GM18858 (cell line): ENCODE data around the gene DNAAF2.
"Not testable (repeated sequence)": the region's sequence is repeated elsewhere in the genome, so short reads cannot be mapped to it uniquely, and the experiment has no call there.

Source experiments
- ATAC-seq: cut with Tn5 transposase; IDR thresholded peaks from one replicate; pipeline ENCODE4 v1.9.1; 2021; ENCODE audit not compliant: unreplicated experiment

Gene DNAAF2, protein sequence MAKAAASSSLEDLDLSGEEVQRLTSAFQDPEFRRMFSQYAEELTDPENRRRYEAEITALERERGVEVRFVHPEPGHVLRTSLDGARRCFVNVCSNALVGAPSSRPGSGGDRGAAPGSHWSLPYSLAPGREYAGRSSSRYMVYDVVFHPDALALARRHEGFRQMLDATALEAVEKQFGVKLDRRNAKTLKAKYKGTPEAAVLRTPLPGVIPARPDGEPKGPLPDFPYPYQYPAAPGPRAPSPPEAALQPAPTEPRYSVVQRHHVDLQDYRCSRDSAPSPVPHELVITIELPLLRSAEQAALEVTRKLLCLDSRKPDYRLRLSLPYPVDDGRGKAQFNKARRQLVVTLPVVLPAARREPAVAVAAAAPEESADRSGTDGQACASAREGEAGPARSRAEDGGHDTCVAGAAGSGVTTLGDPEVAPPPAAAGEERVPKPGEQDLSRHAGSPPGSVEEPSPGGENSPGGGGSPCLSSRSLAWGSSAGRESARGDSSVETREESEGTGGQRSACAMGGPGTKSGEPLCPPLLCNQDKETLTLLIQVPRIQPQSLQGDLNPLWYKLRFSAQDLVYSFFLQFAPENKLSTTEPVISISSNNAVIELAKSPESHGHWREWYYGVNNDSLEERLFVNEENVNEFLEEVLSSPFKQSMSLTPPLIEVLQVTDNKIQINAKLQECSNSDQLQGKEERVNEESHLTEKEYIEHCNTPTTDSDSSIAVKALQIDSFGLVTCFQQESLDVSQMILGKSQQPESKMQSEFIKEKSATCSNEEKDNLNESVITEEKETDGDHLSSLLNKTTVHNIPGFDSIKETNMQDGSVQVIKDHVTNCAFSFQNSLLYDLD

DNA sequence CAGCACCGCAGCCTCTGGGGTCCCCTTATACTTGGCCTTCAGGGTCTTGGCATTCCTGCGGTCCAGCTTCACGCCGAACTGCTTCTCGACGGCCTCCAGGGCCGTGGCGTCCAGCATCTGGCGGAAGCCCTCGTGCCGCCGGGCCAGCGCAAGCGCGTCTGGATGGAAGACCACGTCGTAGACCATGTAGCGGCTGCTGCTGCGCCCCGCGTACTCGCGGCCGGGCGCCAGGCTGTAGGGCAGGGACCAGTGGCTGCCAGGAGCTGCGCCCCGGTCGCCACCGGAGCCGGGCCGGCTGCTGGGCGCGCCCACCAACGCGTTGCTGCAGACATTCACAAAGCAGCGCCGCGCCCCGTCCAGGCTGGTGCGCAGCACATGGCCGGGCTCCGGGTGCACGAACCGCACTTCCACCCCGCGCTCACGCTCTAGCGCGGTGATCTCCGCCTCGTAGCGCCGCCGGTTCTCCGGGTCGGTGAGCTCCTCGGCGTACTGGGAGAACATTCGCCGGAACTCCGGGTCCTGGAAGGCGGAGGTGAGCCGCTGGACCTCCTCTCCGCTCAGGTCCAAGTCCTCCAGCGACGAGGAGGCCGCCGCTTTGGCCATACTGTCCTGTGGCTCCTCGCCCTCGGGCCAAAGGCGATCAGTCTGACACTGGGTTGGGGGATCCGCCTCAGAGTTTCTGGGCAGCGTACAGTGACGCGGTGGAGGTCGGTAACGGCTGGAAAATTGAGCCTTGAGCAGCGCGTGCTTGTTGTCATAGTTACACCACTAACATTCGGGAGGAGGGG is at the start of gene DNAAF2:
TSS of gene DNAAF2 (minus strand) at position 698 of the 788 bp plus-strand sequence. CDS start at position 603, 95 bp downstream.
- peak; percentile 23 for ATAC-seq

DNA sequence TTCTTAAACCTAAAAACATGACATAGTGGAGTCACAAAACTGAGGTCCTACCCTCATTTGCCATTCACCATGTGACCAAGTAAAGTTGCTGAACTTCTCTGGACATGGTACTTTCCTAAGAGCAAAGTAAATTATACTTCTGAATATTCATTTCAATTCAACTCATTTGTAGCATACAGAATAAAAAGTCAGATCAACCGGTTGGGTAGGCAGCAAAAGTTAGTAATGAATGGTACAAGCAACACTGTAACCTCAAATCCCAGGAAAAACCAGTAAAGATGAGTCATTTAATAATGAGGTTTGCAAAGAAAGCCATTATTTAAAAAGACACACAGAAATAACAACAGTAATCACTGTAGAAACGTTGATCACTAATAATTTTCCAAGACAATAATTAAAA is 44.2 kb upstream of the DNAAF2 start:
- no peak for ATAC-seq

DNA sequence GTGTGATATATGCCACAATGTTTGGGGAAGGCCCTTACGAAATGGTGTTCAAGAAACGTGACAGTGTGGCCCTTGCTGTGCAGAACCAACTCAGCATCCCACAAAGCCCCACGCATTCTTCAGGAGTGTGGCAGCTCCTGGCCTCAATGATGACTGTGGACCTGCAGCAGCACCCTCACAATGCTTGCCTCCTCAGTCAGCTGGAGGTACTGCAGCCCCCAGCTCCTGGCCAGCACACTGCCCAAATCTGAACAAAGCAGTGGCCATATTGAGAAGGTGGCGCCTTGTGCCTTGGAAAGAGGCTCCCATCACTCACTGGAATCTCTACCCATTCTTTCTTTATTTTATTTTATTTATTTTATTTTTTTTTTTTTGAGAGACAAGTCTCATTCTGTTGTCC is 42.6 kb upstream of the DNAAF2 start:
- ATAC-seq = no peak

DNA sequence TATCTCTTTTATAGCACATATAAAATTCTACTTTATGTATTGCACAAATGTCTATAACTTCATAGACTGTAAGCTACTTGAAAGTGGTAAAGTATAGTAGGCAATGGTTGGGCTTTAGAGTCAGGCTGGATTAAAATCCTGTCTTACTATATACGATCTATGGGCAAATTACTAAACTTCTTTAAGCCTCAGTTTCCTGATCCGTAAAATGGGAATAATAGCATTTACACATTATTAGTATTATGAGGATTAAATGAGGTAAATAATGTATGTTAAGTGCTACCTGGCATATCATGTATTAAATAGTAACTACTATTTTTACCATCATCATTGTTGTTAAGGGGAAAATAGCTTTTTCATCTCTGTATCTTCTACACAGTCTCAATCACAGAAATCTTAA is 38.5 kb upstream of the DNAAF2 start:
- no peak for ATAC-seq

DNA sequence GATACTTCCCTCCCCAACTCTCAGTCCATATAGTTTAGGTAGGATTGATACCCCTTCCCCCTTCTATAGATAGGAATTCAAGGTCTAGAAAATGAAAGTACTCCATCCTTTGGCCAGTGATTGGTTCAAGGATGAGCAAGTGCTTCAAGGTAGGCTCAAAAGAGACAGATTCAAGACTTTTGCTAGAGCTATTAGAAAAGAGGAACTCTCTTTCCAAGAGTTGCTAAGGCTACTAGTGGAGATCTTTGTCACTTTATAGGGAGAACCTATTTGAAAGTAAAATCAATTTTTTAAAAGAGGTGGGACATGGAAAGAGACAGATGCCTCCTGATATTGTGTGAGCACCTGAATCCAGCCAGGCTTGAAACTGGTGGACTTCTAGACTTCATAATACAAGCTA is 35.4 kb upstream of the DNAAF2 start:
- ATAC-seq = no peak

DNA sequence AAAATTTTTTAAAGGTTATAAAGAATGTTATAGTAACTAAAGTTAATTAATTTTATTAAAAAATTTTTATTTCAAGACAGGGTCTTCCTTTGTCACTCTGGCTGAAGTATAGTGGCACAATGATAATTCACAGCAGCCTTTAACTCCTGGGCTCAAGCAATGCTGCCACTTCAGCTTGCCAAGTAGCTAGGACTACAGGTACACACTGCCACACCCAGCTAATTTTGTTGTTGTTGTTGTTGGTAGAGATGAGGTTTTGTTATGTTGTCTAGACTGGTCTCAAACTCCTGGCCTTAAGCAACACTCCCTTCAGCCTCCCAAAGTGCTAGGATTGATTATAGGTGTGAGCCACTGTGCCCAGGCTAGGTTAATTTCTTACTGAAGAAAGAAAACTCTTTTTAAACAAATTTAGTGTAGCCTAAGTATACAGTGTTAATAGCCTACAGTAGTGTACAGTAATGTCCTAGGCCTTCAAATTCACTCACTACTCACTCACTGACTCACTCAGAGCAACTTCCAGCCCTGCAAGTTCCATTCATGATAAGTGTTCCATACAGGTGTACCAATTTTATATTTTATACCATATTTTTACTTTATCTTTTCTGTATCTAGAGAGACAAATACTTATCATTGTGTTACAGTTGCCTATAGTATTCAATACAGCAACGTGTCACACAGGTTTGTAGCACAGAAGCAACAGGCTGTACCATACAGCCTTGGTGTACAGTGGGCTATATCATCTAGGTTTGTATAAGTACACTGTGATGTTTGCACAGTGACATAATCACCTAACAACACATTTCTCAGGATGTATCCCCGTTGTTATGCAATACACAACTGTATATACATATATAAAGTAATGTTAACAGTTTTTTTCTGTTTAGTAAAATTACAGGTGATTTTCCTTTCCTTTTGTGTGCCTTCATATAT is 24.7 kb upstream of the DNAAF2 start:
- ATAC-seq = no peak

DNA sequence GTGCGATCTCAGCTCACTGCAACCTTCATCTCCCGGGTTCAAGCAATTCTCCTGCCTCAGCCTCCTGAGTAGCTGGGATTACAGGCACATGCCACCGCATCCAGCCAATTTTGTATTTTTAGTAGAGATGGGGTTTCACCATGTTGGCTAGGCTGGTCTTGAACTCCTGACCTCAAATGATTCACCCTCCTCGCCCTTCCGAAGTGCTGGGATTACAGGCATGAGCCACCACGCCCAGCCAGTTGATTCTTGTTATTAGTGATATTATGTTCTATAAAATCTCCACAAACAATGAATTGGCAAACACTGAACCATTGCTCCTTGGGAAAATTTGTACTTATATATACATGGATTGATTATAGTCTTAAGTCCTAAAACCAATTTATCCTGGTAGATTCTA is 22.5 kb upstream of the DNAAF2 start:
- ATAC-seq = not testable (repeated sequence)

DNA sequence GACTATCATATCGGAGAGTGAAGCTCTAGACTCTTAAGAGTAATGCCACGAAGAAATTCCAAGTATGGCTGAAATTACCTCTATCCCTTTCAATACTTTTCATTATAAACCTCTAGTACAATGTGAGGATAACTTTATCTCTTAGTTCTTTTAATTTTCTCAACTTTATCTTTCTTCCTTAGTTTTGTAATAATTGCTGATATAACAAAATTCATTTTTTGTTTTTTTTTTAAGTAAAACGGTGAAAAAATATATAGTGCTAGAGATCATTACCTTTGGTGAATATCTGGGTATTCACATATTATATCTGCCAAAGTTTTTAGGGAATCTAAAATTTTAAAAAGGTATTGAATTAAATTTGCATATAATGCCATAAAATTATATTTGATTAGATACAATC is 19.5 kb upstream of the DNAAF2 start:
- no peak for ATAC-seq

DNA sequence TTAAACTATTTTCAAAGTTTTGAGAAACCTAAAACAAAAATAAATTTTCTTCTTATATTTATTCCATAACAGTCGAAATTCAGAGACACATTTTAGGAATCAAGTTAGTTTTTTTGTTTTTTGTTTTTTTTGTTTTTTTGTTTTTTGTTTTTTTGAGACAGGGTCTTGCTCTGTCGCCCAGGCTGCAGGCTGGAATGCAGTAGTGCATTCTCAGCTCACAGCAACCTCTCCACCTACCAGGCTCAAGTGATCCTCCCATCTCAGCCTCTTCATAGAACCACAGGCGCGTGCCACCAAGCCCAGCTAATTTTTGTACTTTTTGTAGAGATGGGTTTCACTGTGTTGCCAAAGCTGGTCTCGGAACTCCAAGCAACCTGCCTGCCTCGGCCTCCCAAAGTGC is 18.5 kb upstream of the DNAAF2 start:
- no peak for ATAC-seq

DNA sequence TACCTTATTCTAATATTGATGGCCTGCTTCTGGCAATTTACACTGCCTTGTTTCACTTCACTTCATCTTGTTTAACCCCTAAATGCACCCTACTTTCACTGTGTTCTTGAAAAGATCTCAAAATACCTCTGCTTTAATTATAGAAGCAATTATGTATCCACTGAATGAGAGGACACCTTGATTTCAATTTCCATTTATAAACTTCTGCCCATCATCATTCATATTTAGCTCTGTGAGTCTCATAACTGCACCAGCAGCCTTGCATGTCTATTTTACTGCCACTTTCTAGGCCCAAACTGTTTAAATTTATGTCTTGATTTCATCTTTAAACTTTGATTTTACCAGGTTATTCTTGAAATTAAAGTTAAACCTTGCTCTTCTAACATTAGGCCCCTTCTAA is 7.1 kb upstream of the DNAAF2 start:
- ATAC-seq = no peak

DNA sequence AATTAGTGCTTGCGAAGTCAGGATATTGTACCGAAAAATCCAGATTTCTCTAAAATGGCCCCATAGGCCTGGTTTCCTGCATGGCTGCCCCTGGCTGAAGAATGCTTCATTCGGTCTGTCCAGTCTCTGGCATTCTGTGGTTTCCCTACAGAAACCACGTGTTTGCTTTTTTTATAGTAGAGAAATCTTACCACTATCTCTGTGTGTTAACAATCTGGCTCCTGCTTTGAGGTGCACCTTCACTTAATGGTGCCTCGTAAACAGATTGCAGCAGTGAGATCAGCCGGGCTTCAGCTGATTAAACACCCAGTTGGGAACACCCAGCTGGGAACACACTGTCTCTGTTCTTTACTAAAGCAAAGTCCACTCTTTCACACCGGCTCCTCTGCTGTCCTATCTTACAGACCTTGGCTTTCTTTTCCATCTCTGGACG is 6.7 kb upstream of the DNAAF2 start:
- ATAC-seq = no peak

DNA sequence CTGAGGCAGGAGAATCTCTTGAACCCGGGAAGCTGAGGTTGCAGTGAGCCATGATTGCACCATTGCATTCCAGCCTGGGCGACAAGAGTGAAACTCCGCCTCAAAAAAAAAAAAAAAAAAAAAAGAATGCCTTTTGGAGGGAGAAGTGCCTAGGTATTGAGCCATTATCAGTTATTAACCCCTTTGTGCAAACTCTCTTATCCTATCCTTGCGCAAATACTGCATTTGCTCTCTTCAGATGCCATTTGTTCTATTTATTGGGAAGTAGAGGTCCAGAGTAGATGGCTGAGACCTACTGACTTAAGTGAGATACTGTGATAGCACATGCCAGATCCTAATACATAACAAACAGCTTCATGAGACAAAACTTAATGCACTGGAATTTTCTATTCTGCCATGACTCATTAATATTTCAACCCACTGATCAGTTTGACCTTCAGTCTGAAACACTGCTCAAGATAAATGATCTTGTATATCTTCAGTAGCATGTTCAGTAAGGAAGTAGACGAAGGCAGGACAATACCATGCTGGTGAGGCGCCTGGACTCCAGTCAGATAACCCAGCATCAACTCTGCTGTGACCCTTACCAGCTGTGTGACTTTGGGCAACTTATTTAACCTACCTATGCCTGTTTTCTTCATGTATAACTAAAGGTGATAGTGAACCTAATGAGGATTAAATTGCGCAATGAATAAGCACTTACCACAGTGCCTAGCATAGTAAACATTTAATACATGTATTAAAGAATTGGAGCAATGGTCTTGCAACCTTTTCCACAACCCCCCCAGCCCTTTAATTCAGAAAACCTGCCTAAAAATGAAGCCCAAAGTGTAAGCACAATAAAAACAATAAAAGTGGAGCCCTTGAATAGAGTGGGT is 5.7 kb upstream of the DNAAF2 start:
- no peak for ATAC-seq

DNA sequence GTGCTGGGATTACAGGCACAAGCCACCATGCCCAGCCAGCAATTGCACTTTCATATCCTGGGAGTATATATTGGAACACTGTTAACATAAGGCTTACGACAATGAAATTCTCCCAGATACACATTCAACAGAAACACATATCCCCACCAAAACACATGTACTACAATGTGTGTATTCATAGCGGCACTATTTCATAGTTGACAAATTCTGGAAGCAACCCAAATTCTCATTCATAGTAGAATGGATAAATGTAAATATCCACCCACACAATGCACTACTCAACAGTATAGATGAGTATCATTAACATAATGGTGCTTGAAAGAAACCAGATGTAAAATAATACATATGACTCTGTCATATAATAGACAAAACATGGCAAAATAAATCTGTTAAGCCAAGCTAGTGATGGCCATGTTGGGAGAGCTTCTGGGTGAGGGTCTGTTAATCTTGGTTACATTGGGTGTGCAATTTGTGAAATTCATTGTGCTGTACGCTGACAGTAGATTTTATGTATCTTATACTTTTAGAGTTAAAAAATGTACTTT is 2.6 kb upstream of the DNAAF2 start:
- ATAC-seq = no peak

DNA sequence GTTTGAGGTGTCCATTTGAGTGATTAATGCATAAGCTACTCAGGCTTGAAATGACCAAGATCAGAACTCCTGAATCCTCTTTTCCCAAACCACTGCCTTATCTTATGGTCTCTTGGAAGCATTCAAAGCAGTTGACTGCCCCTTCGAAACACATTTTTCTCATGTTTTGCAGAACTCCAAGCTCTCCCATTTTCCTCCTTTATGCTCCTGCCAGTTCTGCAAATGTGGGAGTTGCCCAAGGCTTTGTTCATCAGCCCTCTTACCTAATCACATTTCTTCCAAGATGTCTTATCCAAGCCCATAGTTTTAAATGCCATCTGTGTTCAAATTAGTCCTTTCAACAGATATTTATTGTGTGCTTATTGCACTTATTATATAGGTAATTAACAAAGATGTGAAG is 1.8 kb upstream of the DNAAF2 start:
- ATAC-seq = no peak

DNA sequence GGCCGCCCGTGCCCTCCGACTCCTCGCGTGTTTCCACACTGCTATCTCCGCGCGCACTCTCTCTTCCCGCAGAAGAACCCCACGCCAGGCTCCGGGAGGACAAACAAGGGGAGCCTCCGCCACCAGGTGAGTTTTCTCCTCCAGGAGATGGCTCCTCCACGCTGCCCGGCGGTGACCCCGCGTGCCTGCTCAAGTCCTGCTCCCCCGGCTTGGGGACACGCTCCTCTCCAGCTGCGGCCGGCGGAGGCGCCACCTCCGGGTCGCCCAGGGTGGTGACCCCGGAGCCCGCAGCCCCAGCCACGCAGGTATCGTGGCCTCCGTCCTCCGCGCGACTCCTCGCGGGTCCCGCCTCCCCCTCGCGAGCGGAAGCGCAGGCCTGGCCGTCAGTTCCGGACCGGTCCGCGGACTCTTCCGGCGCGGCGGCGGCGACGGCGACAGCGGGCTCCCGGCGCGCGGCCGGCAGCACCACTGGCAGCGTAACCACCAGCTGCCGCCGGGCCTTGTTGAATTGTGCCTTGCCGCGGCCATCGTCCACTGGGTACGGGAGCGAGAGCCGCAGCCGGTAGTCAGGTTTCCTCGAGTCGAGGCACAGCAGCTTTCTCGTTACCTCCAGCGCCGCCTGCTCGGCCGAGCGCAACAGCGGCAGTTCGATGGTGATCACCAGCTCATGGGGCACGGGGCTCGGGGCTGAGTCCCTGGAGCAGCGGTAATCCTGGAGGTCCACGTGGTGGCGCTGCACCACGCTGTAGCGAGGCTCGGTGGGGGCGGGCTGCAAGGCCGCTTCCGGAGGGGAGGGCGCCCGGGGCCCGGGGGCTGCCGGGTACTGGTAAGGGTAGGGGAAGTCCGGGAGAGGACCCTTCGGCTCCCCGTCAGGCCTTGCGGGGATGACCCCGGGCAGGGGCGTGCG is 1.2 kb downstream of the DNAAF2 start:
- ATAC-seq = peak; percentile 64

DNA sequence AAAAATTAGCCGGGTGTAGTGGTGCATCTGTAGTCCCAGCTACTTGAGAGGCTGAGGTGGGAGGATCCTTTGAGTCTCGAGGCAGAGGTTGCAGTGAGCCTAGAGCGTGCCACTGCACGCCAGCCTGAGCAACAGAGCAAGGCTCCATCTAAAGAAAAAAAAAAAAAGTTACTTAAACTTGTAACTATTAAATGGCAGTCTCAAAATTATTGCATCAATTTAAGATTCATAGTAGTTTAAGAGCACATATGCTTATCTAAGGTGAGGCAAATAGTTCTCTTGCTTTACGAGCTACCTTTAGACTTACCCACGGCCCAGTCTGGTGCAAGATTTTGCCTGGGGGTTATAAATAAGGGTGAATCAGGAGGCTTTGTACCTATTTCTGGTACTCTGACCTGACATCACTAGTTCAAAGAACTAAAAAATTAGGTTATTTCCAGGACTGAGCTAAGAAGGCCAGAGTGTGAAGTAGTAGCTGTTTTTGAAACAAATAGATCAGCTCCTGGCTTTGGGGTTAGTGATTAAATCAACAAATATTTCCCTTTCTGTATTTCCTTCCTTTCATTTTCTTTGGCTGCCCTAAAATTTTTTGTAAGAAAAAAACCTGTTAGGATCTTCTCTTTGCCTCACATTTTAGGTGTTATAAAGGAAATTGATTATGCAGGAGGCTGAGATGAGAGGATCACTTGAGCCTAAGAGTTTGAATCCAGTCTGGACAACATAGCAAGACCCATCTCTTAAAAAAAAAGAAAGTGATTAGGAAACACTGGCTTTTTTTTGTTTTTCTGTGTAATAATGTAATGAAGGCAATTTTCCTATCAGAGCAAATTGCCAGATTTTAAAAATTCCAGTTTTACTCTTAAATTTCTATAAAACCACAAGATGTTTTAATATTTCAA is 10.9 kb downstream of the DNAAF2 start:
- ATAC-seq = no peak

DNA sequence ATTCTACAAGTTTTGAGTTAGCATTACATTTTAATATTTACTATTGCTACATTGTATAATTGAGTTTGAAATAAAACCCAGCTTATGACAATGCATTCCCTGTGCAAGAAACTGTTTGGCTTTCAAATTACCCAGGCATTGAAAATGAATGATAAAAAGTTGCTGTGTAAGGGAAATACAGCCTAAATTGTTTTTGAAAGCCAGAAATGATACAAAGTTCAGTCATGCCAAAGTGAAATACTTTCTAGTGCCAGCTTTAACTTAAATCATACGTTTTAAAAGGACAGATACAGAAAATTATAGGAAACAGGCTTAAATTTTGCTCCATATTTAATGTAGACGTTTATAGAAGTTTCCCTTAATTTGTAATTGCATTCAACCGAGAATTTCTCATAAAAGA is 11.7 kb downstream of the DNAAF2 start:
- ATAC-seq = no peak
